ENCODE data around the gene CSH1.
A peak's percentile ranks its signal among the peaks of the same experiment; 100 is the strongest.

Gene CSH1

GRCh38 chr17:63930951-63931575 is 34.7 kb upstream of the CSH1 start:
- peak overlapping the region; percentile 71 for H3K27ac Mint-ChIP-seq

GRCh38 chr17:63929860-63930766 is 33.7 kb upstream of the CSH1 start:
- H3K27ac Mint-ChIP-seq: peak overlapping the region; percentile 71
- peaks cover 20% of the 10 kb centered on the region for H3K4me1 Mint-ChIP-seq
- no peak overlapping the region for H3K4me3 Mint-ChIP-seq
- no peak for DNase-seq
- TF ChIP-seq CTCF (IDR thresholded peaks at IDR 0.05): no peak
- H3K9me3 Mint-ChIP-seq: no peaks in the 10 kb centered on the region
- H3K27me3 Mint-ChIP-seq (ENCODE audit: low read depth, poor library complexity): peaks cover 5% of the 10 kb centered on the region
- H3K36me3 Mint-ChIP-seq (ENCODE audit: low read depth): no peaks in the 10 kb centered on the region

More at GRCh38 chr17:63930951-63931575, 34.7 kb upstream of the CSH1 start:
- DNase-seq: peak; percentile 50
- H3K27me3 Mint-ChIP-seq (ENCODE audit: low read depth, poor library complexity): peaks cover 11% of the 10 kb centered on the region
- H3K36me3 Mint-ChIP-seq (ENCODE audit: low read depth): no peaks in the 10 kb centered on the region
- TF ChIP-seq CTCF (IDR thresholded peaks at IDR 0.05): no peak
- H3K9me3 Mint-ChIP-seq: no peaks in the 10 kb centered on the region
- H3K4me1 Mint-ChIP-seq: peaks cover 20% of the 10 kb centered on the region
- no peak overlapping the region for H3K4me3 Mint-ChIP-seq

GRCh38 chr17:63928966-63929695 is 32.8 kb upstream of the CSH1 start:
- no peak overlapping the region for H3K4me3 Mint-ChIP-seq
- H3K27me3 Mint-ChIP-seq (ENCODE audit: low read depth, poor library complexity): peaks cover 2% of the 10 kb centered on the region
- peaks cover 20% of the 10 kb centered on the region for H3K4me1 Mint-ChIP-seq
- no peak for TF ChIP-seq CTCF (IDR thresholded peaks at IDR 0.05)
- H3K27ac Mint-ChIP-seq: no peak overlapping the region
- H3K36me3 Mint-ChIP-seq (ENCODE audit: low read depth): no peaks in the 10 kb centered on the region
- H3K9me3 Mint-ChIP-seq: no peaks in the 10 kb centered on the region
- no peak for DNase-seq

- TF ChIP-seq CTCF (IDR thresholded peaks at IDR 0.05): no peak
- DNase-seq: no peak
- Mint-ChIP-seq H3K4me3 (no peak overlapping the region), H3K9me3 (no peaks in the 10 kb centered on the region), H3K4me1 (peaks cover 20% of the 10 kb centered on the region), H3K27ac (no peak overlapping the region), H3K27me3 (ENCODE audit: low read depth, poor library complexity) (no peaks in the 10 kb centered on the region), H3K36me3 (ENCODE audit: low read depth) (no peaks in the 10 kb centered on the region)
Measured at GRCh38 chr17:63928172-63928666, 31.8 kb upstream of the CSH1 start.

- H3K4me1 Mint-ChIP-seq: peaks cover 18% of the 10 kb centered on the region
- H3K27me3 Mint-ChIP-seq (ENCODE audit: low read depth, poor library complexity): peaks cover 2% of the 10 kb centered on the region
- no peak for DNase-seq
- H3K9me3 Mint-ChIP-seq: no peaks in the 10 kb centered on the region
- TF ChIP-seq CTCF (IDR thresholded peaks at IDR 0.05): no peak
- no peak overlapping the region for H3K4me3 Mint-ChIP-seq
- H3K36me3 Mint-ChIP-seq (ENCODE audit: low read depth): no peaks in the 10 kb centered on the region
- H3K27ac Mint-ChIP-seq: no peak overlapping the region
Measured at GRCh38 chr17:63927464-63928171, 31.2 kb upstream of the CSH1 start.

Measured in nephron progenitor cell (in vitro differentiated cells).